D721Med (cell line): ENCODE data around the gene ANXA4.
"Not testable (repeated sequence)": the region's sequence is repeated elsewhere in the genome, so short reads cannot be mapped to it uniquely, and the experiment has no call there.

Experiments used
- DNase-seq: peaks from one replicate; pipeline ENCODE4 v3.0.0; 2011; ENCODE audit warnings: low spot score; ENCODE audit not compliant: insufficient read length
- FAIRE-seq: peaks from 2 replicates; lab custom pipeline; 2011; peaks lifted over from hg19 to GRCh38; lab: Jason Lieb, UNC
- CTCF ChIP-seq: IDR thresholded peaks from 2 replicates; pipeline ENCODE4 v1.5.1; 2012; ENCODE audit warnings: mild to moderate bottlenecking, control low read depth; ENCODE audit not compliant: insufficient read depth; ENCODE audit errors: missing control alignments

The ANXA4 gene

GRCh38 chr2:69798290-69798908, 56.5 kb downstream of the ANXA4 start:
- FAIRE-seq, result no peak

GRCh38 chr2:69798909-69799526, 57.1 kb downstream of the ANXA4 start:
- FAIRE-seq (no peak), DNase-seq (no peak)
- no peak for TF ChIP-seq CTCF

More at GRCh38 chr2:69798290-69798908, 56.5 kb downstream of the ANXA4 start:
- no peak for TF ChIP-seq CTCF
- no peak for DNase-seq

- no peak for FAIRE-seq
- no peak for TF ChIP-seq CTCF
Observed at GRCh38 chr2:69801745-69802290, 59.9 kb downstream of the ANXA4 start.

GRCh38 chr2:69802781-69803367, 60.9 kb downstream of the ANXA4 start:
- not testable (repeated sequence) for DNase-seq, FAIRE-seq

More at GRCh38 chr2:69801745-69802290, 59.9 kb downstream of the ANXA4 start:
- no peak for DNase-seq

GRCh38 chr2:69804416-69804815, 62.5 kb downstream of the ANXA4 start:
- DNase-seq (no peak), FAIRE-seq (no peak)
- no peak for TF ChIP-seq CTCF

GRCh38 chr2:69805887-69806286, 64.0 kb downstream of the ANXA4 start:
- DNase-seq (no peak), FAIRE-seq (no peak)
- TF ChIP-seq CTCF, result no peak

GRCh38 chr2:69807821-69808540, 66.0 kb downstream of the ANXA4 start:
- FAIRE-seq, result no peak
- no peak for DNase-seq
- no peak for TF ChIP-seq CTCF
